Liver (tissue), 9 donors: Measurements from ENCODE around the gene NUP43. TPM values are rescaled to one million over a fixed set of nuclear protein-coding genes. Genes with fewer than 3 reads are reported as not detected.
"Not testable (repeated sequence)": the region's sequence is repeated elsewhere in the genome, so short reads cannot be mapped to it uniquely, and the experiment has no call there.

Source experiments
- DNase-seq: peaks from one replicate; pipeline ENCODE4 v3.0.0-alpha.2; 2017; ENCODE audit warnings: low spot score
- H3K27ac ChIP-seq, 2 donors: one replicate each; pipeline ENCODE4 v1.7.0; 2013; ENCODE audit warnings: inconsistent platforms in 2 of 2, low read length in 2 of 2, control low read depth in 1 of 2, low read depth in 1 of 2, mild to moderate bottlenecking in 1 of 2
- H3K27me3 ChIP-seq, 4 donors: one replicate each; pipeline versions ENCODE4 v1.6.1 to v1.7.0; 2013; ENCODE audit warnings: low read length in 3 of 4, inconsistent platforms in 1 of 4, mild to moderate bottlenecking in 1 of 4, moderate library complexity in 1 of 4; ENCODE audit not compliant: control insufficient read depth in 4 of 4, insufficient read depth in 4 of 4
- H3K36me3 ChIP-seq, 4 donors: one replicate each; pipeline versions ENCODE4 v1.6.1 to v1.7.0; 2013; ENCODE audit warnings: low read length in 3 of 4, mild to moderate bottlenecking in 3 of 4, low read depth in 1 of 4, moderate library complexity in 1 of 4; ENCODE audit not compliant: control insufficient read depth in 4 of 4, insufficient read depth in 3 of 4
- H3K4me1 ChIP-seq, 4 donors: one replicate each; pipeline versions ENCODE4 v1.6.1 to v1.7.0; 2013; ENCODE audit warnings: low read length in 3 of 4, mild to moderate bottlenecking in 3 of 4, moderate library complexity in 1 of 4; ENCODE audit not compliant: control insufficient read depth in 4 of 4, insufficient read depth in 4 of 4
- H3K4me3 ChIP-seq, 3 donors: one replicate each; pipeline versions ENCODE4 v1.6.1 to v1.7.0; 2013; ENCODE audit warnings: low read length in 3 of 3, control low read depth in 1 of 3, low read depth in 1 of 3, mild to moderate bottlenecking in 1 of 3
- H3K9ac ChIP-seq, 2 donors: one replicate each; pipeline ENCODE4 v1.7.0; 2013; ENCODE audit warnings: low read length in 2 of 2, mild to moderate bottlenecking in 2 of 2, moderate library complexity in 2 of 2, control low read depth in 1 of 2, low read depth in 1 of 2
- H3K9me3 ChIP-seq, 4 donors: one replicate each; pipeline versions ENCODE4 v1.6.1 to v1.7.0; 2013; ENCODE audit warnings: low read length in 3 of 4; ENCODE audit not compliant: control insufficient read depth in 4 of 4
- EGR1 ChIP-seq, 2 donors: IDR thresholded peaks; 2 replicates each; pipeline ENCODE4 v1.6.1; 2016 to 2018; ENCODE audit warnings: antibody characterized with exemption in 2 of 2, low read depth in 2 of 2
- FOXA1 ChIP-seq: IDR thresholded peaks from 2 replicates; pipeline ENCODE4 v1.6.1; 2016; ENCODE audit warnings: antibody characterized with exemption
- FOXA2 ChIP-seq: IDR thresholded peaks from 2 replicates; pipeline ENCODE4 v1.6.1; 2016; ENCODE audit warnings: antibody characterized with exemption
- GABPA ChIP-seq, 2 donors: IDR thresholded peaks in 1 of 2; conservative IDR thresholded peaks in 1 of 2; 2 replicates each; pipeline ENCODE4 v1.6.1; 2016; ENCODE audit warnings: antibody characterized with exemption in 2 of 2, mild to moderate bottlenecking in 1 of 2, moderate library complexity in 1 of 2
- HNF4A ChIP-seq, 2 donors: conservative IDR thresholded peaks; 2 replicates each; pipeline ENCODE4 v1.6.1; 2016; ENCODE audit warnings: antibody characterized with exemption in 2 of 2, mild to moderate bottlenecking in 2 of 2
- HNF4G ChIP-seq: IDR thresholded peaks from 2 replicates; pipeline ENCODE4 v1.6.1; 2016; ENCODE audit warnings: antibody characterized with exemption
- JUND ChIP-seq, 2 donors: IDR thresholded peaks; 2 replicates each; pipeline ENCODE4 v1.6.1; 2016; ENCODE audit warnings: antibody characterized with exemption in 2 of 2
- NR2F2 ChIP-seq: IDR thresholded peaks from 2 replicates; pipeline ENCODE4 v1.6.1; 2016; ENCODE audit warnings: antibody characterized with exemption
- RAD21 ChIP-seq, 2 donors: IDR thresholded peaks; 2 replicates each; pipeline ENCODE4 v1.6.1; 2016; ENCODE audit warnings: antibody characterized with exemption in 2 of 2, mild to moderate bottlenecking in 2 of 2
- TAF1 ChIP-seq: conservative IDR thresholded peaks from 2 replicates; pipeline ENCODE4 v1.6.1; 2016; ENCODE audit warnings: antibody characterized with exemption, mild to moderate bottlenecking
- WGBS: extraction: QIAGEN DNeasy Blood & Tissue Kit; methylation state at CpG from one replicate; pipeline ENCODE4 v1.1.7; 2013; 5-methylcytosine and 5-hydroxymethylcytosine counted together
- polyA plus RNA-seq, 2 donors: library from polyadenylated mRNA; stranded (reverse) in 1 of 2; unstranded in 1 of 2; fragments of 200-250 nt in 1 of 2; fragments of >200 nt in 1 of 2; fragmentation: Nextera tagmentation in 1 of 2; extraction: Ambion mirVana in 1 of 2; gene quantifications; one replicate each; pipeline versions ENCODE4 v1.2.1 to v1.2.3, GENCODE V29; 2013 to 2015
- total RNA-seq, 2 donors: library from RNA; depleted of rRNA; stranded (reverse); fragments of >200 nt; gene quantifications; one replicate each; pipeline ENCODE4 v1.2.3, GENCODE V29; 2014
- TF ChIP-seq, protein P1 (sequence below): fragments of 150-350 bp; IDR thresholded peaks from 2 replicates; pipeline ENCODE4 v1.5.1; 2017; ENCODE audit warnings: improper control_type of control experiment, low read depth, low read length; ENCODE audit not compliant: missing input control
- TF ChIP-seq, protein P2 (sequence below): IDR thresholded peaks from 2 replicates; pipeline ENCODE4 v1.6.1; 2016; ENCODE audit warnings: antibody characterized with exemption
- TF ChIP-seq, protein P3 (sequence below): IDR thresholded peaks from 2 replicates; pipeline ENCODE4 v1.6.1; 2016; ENCODE audit warnings: antibody characterized with exemption
- TF ChIP-seq, protein P4 (sequence below): IDR thresholded peaks from 2 replicates; pipeline ENCODE4 v1.6.1; 2016; ENCODE audit warnings: antibody characterized with exemption
- donor health status: healthy.
- donor health status: healthy.
- donor health status: healthy.
- donor health status: healthy.
- donor health status: healthy.

The NUP43 gene
- total and polyA plus RNA-seq, 4 donors = 3.2 to 18.5 (median 10.4) TPM

DNA sequence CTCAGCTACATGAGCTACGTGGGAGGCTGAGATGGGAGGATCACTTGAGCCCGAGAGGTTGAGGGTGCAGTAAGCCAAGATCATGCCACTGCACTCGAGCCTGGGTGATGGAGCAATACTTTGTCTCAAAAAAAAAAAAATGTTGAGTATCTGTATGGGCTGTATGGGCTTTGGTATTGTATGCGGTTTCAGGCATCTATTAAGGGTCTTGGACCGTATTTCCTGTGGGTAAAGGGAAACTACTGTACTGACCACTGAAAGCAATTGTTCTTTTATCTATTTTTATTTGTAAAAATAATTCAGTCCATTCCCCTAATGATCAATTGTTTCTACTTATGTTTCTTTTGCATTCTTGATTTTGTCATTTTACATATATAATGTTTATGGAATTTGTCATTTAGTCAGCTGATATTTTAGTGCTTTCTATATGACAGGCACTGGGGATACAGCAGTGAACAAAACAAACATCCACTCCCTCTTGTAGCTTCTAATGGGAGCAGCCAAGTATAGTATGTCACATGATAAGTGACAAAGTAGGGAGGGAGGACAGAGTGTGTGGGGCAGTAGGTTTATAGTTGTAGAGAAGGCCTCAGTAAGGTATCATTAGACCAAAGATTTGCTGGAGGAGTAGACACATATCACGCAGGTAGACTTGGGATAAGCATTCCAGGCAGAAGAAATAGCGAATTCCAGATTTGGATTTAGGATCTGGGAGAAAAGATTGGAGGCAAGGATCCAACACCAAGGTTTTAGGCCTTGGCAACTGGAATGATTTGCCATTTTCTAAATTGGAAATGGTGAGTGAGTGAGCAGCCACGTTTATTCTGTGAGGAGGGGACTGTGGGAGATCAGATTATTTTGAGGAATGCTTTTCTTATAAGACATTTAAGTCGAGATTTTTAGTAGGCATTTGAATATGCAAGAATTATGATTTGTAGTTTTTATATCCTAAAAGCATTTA lies 9.3 kb upstream of the NUP43 start:
- Histone ChIP-seq H3K4me3 (no peak overlapping the region), H3K27ac (no peak overlapping the region), H3K9me3 (no peaks in the 10 kb centered on the region), H3K36me3 (peaks cover 0 to 4% (median 0%) of the 10 kb centered on the region in 4 donors), H3K9ac (no peak overlapping the region), H3K27me3 (no peaks in the 10 kb centered on the region), H3K4me1 (peaks cover 7 to 21% (median 11%) of the 10 kb centered on the region in 4 donors)
- no peak for TF ChIP-seq TAF1
- no peak for TF ChIP-seq FOXA2
- no peak for TF ChIP-seq HNF4A (conservative IDR thresholded peaks at IDR 0.05)
- TF ChIP-seq, protein P1, sequence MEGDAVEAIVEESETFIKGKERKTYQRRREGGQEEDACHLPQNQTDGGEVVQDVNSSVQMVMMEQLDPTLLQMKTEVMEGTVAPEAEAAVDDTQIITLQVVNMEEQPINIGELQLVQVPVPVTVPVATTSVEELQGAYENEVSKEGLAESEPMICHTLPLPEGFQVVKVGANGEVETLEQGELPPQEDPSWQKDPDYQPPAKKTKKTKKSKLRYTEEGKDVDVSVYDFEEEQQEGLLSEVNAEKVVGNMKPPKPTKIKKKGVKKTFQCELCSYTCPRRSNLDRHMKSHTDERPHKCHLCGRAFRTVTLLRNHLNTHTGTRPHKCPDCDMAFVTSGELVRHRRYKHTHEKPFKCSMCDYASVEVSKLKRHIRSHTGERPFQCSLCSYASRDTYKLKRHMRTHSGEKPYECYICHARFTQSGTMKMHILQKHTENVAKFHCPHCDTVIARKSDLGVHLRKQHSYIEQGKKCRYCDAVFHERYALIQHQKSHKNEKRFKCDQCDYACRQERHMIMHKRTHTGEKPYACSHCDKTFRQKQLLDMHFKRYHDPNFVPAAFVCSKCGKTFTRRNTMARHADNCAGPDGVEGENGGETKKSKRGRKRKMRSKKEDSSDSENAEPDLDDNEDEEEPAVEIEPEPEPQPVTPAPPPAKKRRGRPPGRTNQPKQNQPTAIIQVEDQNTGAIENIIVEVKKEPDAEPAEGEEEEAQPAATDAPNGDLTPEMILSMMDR = no peak
- no peak for TF ChIP-seq EGR1 (IDR thresholded peaks at IDR 0.05; ENCODE audit: low read depth in 2 of 2)
- TF ChIP-seq, protein P2, sequence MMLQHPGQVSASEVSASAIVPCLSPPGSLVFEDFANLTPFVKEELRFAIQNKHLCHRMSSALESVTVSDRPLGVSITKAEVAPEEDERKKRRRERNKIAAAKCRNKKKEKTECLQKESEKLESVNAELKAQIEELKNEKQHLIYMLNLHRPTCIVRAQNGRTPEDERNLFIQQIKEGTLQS = no peak
- no peak for TF ChIP-seq NR2F2
- TF ChIP-seq, protein P3, sequence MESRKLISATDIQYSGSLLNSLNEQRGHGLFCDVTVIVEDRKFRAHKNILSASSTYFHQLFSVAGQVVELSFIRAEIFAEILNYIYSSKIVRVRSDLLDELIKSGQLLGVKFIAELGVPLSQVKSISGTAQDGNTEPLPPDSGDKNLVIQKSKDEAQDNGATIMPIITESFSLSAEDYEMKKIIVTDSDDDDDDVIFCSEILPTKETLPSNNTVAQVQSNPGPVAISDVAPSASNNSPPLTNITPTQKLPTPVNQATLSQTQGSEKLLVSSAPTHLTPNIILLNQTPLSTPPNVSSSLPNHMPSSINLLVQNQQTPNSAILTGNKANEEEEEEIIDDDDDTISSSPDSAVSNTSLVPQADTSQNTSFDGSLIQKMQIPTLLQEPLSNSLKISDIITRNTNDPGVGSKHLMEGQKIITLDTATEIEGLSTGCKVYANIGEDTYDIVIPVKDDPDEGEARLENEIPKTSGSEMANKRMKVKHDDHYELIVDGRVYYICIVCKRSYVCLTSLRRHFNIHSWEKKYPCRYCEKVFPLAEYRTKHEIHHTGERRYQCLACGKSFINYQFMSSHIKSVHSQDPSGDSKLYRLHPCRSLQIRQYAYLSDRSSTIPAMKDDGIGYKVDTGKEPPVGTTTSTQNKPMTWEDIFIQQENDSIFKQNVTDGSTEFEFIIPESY = no peak
- TF ChIP-seq, protein P4, sequence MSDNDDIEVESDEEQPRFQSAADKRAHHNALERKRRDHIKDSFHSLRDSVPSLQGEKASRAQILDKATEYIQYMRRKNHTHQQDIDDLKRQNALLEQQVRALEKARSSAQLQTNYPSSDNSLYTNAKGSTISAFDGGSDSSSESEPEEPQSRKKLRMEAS = no peak
- no peak for TF ChIP-seq RAD21 (IDR thresholded peaks at IDR 0.05)
- TF ChIP-seq GABPA (IDR thresholded peaks at IDR 0.05 in 1 of 2, conservative IDR thresholded peaks at IDR 0.05 in 1 of 2) = no peak
- no peak for TF ChIP-seq HNF4G
- no peak for TF ChIP-seq FOXA1
- WGBS = 89% methylated on average over 9 of the region's 9 CpGs
- no peak for DNase-seq

DNA sequence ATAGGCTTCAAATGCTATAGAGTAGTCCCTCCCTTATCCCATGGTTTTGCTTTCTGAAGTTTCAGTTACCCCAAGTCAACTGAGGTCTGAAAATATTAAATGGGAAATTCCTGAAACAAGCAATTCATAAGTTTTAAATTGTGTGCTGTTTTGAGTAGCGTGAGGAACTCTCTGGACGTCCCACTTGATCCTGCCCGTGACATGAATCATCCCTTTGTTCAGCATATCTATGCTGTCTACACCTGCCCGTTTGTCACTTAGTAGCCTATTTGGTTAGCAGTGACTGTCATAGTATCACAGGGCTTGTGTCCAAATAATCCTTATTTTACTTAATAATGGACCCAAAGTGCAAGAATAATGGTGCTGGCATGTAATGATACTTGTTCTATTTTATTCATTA lies 8.2 kb upstream of the NUP43 start:
- H3K27ac ChIP-seq = no peak overlapping the region
- H3K4me3 ChIP-seq = no peak overlapping the region
- H3K9ac ChIP-seq = no peak overlapping the region
- H3K36me3 ChIP-seq = no peaks in the 10 kb centered on the region
- no peaks in the 10 kb centered on the region for H3K9me3 ChIP-seq
- TF ChIP-seq JUND (IDR thresholded peaks at IDR 0.05) (no peak), FOXA1 (no peak), HNF4G (no peak)
- DNase-seq = no peak
- no peaks in the 10 kb centered on the region for H3K27me3 ChIP-seq
- peaks cover 7 to 26% (median 18%) of the 10 kb centered on the region in 4 donors for H3K4me1 ChIP-seq
- 88% methylated on average over 4 of the region's 4 CpGs for WGBS

DNA sequence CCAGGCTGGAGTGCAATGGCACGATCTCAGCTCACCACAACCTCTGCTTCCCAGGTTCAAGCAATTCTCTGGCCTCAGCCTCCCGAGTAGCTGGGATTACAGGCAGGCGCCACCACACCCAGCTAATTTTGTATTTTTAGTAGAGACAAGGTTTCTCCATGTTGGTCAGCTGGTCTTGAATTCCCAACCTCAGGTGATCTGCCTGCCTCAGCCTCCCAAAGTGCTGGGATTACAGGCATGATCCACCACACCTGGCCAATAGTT lies 7.0 kb upstream of the NUP43 start:
- DNase-seq, H3K27me3 ChIP-seq, H3K36me3 ChIP-seq, H3K9me3 ChIP-seq, H3K4me3 ChIP-seq, H3K9ac ChIP-seq: not testable (repeated sequence)
- 89% methylated on average over 3 of the region's 3 CpGs for WGBS
- H3K4me1 ChIP-seq = peaks cover 7 to 26% (median 19%) of the 10 kb centered on the region in 4 donors
- peak overlapping the region in 1 of 2 donors; percentile 94 for H3K27ac ChIP-seq
